Measurements from ENCODE around the gene JAKMIP1.
A peak's percentile ranks its signal among the peaks of the same experiment; 100 is the strongest.
"Not testable (repeated sequence)": the region's sequence is repeated elsewhere in the genome, so short reads cannot be mapped to it uniquely, and the experiment has no call there.

The JAKMIP1 gene

GRCh38 chr4:6229095-6229494 lies 28.7 kb upstream of the JAKMIP1 start:
- no peak for DNase-seq (ENCODE audit: low read depth, low spot score)

GRCh38 chr4:6228158-6229067 lies 28.1 kb upstream of the JAKMIP1 start:
- no peak for DNase-seq (ENCODE audit: low read depth, low spot score)

- DNase-seq (ENCODE audit: low read depth, low spot score): no peak
These were observed 27.2 kb upstream of the JAKMIP1 start for GRCh38 chr4:6227412-6228157.

- no peak for DNase-seq (ENCODE audit: low read depth, low spot score)
These were observed 26.2 kb upstream of the JAKMIP1 start for GRCh38 chr4:6226506-6226905.

- DNase-seq (ENCODE audit: low read depth, low spot score): peak; percentile 65
These were observed 25.1 kb upstream of the JAKMIP1 start for GRCh38 chr4:6225469-6225868.

GRCh38 chr4:6224735-6225134 lies 24.4 kb upstream of the JAKMIP1 start:
- no peak for DNase-seq (ENCODE audit: low read depth, low spot score)

GRCh38 chr4:6222761-6223292 lies 22.5 kb upstream of the JAKMIP1 start:
- no peak for DNase-seq (ENCODE audit: low read depth, low spot score)

GRCh38 chr4:6221851-6222760 lies 21.8 kb upstream of the JAKMIP1 start:
- peak; percentile 47 for DNase-seq (ENCODE audit: low read depth, low spot score)

- no peak for DNase-seq (ENCODE audit: low read depth, low spot score)
These were observed 21.0 kb upstream of the JAKMIP1 start for GRCh38 chr4:6221301-6221850.

GRCh38 chr4:6217716-6218381 lies 17.5 kb upstream of the JAKMIP1 start:
- DNase-seq (ENCODE audit: low read depth, low spot score): no peak

- DNase-seq (ENCODE audit: low read depth, low spot score): no peak
These were observed 16.2 kb upstream of the JAKMIP1 start for GRCh38 chr4:6216588-6216987.

- no peak for DNase-seq (ENCODE audit: low read depth, low spot score)
These were observed 9.6 kb upstream of the JAKMIP1 start for GRCh38 chr4:6209921-6210320.

- DNase-seq (ENCODE audit: low read depth, low spot score): not testable (repeated sequence)
These were observed 8.9 kb upstream of the JAKMIP1 start for GRCh38 chr4:6209291-6209690.

- no peak for DNase-seq (ENCODE audit: low read depth, low spot score)
These were observed 8.1 kb upstream of the JAKMIP1 start for GRCh38 chr4:6208416-6208815.

GRCh38 chr4:6207602-6208001 lies 7.3 kb upstream of the JAKMIP1 start:
- DNase-seq (ENCODE audit: low read depth, low spot score): no peak

GRCh38 chr4:6206771-6207290 lies 6.5 kb upstream of the JAKMIP1 start:
- DNase-seq (ENCODE audit: low read depth, low spot score): no peak

- DNase-seq (ENCODE audit: low read depth, low spot score): no peak
These were observed 5.6 kb upstream of the JAKMIP1 start for GRCh38 chr4:6205973-6206372.

GRCh38 chr4:6205567-6205931 lies 5.2 kb upstream of the JAKMIP1 start:
- no peak for DNase-seq (ENCODE audit: low read depth, low spot score)

- no peak for DNase-seq (ENCODE audit: low read depth, low spot score)
These were observed 4.7 kb upstream of the JAKMIP1 start for GRCh38 chr4:6204871-6205566.

- no peak for DNase-seq (ENCODE audit: low read depth, low spot score)
These were observed 3.7 kb upstream of the JAKMIP1 start for GRCh38 chr4:6204098-6204497.

All from astrocyte of the hippocampus (primary cell).